ENCODE data around the gene EIPR1. TPM values are rescaled to one million over a fixed set of nuclear protein-coding genes. Genes with fewer than 3 reads are reported as not detected.

The EIPR1 gene
- total RNA-seq, 1 experiment from 2014 or later = 80.3 TPM

GRCh38 chr2:3324404-3325281, 53.0 kb downstream of the EIPR1 start:
- DNase-seq (ENCODE audit: low read depth) = no peak

DNA sequence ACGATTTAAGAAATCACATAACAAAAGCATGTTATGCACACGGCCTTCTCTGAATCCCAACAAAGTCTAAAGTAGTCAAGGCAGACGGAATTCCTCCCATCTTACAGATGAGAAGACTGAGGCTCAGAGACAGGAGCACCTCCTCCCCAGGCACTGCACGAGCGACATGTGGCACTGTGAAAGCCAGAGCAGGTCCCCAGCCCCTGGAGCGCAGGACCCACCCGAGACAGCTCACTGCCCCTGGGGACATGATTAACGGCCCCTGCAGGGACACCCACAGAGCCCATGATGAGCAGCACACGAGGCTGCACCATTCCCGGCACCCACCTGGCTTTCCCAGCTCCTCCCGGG, 53.6 kb downstream of the EIPR1 start:
- no peak for DNase-seq (ENCODE audit: low read depth)

GRCh38 chr2:3323360-3324035, 54.1 kb downstream of the EIPR1 start:
- DNase-seq (ENCODE audit: low read depth) = no peak

DNA sequence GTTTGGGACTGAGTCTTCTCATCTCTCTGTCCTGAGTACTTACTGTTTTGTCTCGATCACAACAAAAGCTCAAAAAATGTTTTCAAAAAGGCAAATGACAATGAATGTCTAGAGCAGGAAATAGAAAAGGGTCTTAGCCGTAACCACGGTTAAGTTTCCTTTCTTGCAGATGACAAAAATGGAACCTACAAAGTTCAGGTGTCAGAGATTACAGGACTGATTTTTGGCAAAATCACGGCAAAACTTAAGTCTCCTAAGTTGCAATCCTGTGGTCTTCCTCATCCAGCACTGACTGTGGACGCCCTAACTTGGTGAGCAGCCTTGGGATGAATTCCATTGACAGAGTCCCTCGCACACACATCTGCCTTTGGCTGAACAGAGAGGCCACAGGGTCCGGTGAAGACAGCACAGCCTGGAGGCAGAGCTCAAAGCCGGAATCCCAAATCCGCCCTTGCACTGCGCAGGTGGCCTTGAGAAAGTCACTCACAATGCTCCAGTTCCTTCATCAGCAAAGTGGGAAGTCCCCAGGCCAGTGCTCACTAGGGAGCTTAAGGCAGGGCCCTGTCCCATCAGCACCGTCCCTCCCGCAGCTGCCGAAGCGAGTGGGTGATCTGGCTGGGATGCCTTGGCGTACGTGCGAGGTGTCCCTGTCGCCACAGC, 55.2 kb downstream of the EIPR1 start:
- no peak for DNase-seq (ENCODE audit: low read depth)

- DNase-seq (ENCODE audit: low read depth) = no peak
Observed at GRCh38 chr2:3321825-3322224, 55.8 kb downstream of the EIPR1 start.

DNA sequence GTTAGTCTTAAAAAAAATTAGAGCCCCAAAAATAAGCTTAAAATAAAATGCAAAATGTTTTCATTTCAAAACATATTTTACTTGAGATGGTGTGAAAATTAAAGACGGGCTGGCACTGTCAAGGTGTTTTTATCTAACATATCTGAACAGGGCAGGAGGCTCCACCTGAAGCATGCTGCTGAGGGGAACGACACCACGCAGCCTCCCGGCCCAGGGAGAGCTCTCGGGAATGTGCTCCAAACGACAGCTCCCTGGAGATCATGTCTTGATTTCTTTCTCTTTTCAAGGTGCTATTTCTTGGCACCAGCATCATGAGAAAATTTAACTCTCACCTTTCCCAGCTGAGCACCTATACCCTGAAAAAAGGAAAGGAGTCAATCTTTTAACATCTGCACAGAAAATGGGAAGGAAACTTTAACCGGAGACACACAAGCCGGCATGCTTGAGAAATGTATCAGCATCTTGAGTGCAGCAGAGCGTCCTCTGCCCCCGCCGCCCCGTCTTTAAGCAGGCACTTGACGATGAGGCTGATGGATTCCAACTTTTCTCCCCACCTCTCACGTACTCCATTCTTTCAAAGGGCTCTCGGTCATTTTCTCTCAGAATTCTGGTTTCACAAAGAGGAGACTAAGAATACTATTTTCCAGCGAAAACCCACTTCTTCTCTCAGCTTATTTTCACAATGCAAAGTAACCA, 56.6 kb downstream of the EIPR1 start:
- DNase-seq (ENCODE audit: low read depth) = no peak

- no peak for DNase-seq (ENCODE audit: low read depth)
Observed at GRCh38 chr2:3319745-3320566, 57.7 kb downstream of the EIPR1 start.

- DNase-seq (ENCODE audit: low read depth) = no peak
Observed at GRCh38 chr2:3319134-3319533, 58.5 kb downstream of the EIPR1 start.

DNA sequence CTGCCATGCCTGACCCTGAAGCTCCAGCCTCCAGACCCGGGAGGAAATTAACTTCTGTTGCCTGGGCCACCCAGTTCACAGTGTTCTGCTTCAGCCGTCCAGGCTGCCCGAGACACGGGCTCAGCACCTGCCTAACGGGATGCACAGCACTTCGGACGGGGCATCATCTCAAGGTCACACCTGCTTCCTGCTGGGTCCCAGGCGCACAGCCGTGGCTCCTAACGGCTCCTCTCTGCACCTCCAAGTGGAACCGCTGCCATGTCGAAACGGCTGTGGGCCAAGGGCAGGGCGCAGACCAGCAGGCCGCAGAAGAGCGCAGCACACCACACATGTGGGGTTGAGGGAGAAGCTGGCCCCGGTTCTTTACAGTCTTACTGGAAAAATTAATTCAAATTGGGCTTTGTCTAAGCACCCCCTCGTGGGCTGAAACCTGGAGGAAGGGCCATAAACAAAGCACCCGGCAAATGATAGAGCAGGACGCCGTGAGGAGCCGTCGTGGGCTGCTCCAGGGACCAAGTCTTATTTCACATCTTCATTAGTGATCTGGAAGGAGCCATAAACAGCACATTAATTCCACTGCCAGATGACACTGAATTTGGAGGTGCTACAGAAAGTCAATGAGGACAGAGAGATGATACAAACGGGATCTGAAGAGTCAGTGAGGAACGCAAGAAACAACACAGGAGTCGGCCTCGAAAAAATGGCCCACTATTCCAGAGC, 59.6 kb downstream of the EIPR1 start:
- no peak for DNase-seq (ENCODE audit: low read depth)

GRCh38 chr2:3317277-3317685, 60.3 kb downstream of the EIPR1 start:
- DNase-seq (ENCODE audit: low read depth) = no peak

DNA sequence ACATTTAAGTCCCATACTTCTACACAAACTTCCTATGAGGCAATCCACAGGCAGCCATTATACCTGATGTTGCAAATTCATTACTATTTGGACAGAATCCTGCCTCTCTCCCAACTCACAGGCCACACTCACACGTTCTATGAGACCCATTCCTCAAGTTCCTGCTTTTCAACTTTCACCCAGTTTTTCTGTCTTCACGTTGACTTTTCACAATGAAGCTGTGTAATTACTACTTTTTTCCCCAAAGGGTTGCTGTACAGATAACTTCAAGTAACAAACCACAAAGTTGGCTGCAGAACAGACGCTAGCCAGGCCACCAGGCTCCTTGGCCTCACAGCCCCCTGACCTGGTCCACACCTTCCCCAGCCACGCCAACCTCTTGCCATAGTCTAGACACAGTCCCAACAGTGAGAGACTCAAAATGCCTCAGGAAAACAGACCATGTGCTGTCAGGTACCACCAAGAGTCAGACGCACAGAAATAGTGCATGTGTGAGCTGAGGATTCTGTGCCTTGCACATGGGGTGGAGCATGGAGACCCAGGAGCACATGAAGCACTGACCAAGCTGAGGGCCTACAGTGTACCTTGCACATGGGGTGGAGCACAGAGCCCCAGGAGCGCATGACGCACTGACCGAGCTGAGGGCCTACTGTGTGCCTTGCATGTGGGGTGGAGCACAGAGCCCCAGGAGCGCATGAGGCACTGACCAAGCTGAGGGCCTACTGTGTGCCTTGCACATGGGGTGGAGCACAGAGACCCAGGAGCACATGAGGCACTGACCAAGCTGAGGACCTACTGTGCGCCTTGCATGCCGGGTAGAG, 61.0 kb downstream of the EIPR1 start:
- no peak for DNase-seq (ENCODE audit: low read depth)

DNA sequence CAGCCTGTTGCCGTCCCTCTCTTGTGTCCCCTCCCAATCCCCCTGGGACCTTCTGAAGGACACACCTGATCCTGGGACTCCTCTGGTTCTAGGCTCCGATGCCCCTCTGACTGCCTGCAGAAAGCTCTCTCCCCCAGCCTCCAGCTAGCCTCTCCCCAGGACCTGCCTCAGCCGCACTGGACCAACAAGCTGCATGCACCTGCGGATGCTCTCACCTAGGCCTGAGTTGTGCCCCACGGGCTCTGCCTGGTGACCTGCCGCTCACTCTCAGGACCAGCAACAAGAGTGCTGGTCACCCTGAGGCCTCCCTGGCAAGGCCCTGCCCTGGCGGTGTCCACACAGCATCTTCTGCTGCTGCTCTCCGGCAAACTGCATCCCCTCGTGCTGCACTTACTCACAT, 63.0 kb downstream of the EIPR1 start:
- no peak for DNase-seq (ENCODE audit: low read depth)

GRCh38 chr2:3313781-3314375, 63.7 kb downstream of the EIPR1 start:
- no peak for DNase-seq (ENCODE audit: low read depth)

GRCh38 chr2:3312576-3313345, 64.9 kb downstream of the EIPR1 start:
- DNase-seq (ENCODE audit: low read depth) = no peak

- no peak for DNase-seq (ENCODE audit: low read depth)
Observed at GRCh38 chr2:3311601-3312000, 66.0 kb downstream of the EIPR1 start.

- DNase-seq (ENCODE audit: low read depth) = no peak
Observed at GRCh38 chr2:3309496-3310355, 67.9 kb downstream of the EIPR1 start.

DNA sequence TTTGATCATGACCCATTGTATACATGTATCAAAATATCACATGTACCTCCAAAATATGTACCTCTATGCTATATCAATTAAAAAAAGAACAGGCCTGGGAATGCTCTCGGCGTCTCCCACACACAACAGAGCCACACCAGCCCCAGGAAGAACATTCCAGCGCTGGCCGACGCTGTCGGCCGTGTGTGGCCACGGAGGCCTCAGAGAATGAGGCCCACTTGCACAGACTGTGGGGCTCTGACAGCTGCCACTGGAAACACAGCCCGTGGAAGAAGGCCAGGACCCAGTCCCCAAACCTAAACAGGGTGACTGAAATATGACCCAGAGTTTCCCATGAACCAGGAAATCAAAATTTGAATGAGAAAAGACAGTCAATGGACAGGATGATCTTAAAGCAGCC, 69.7 kb downstream of the EIPR1 start:
- DNase-seq (ENCODE audit: low read depth) = no peak

GRCh38 chr2:3307236-3307635, 70.4 kb downstream of the EIPR1 start:
- no peak for DNase-seq (ENCODE audit: low read depth)
